Stimulated activated CD8-positive, alpha-beta memory T cell treated with anti-CD3 and anti-CD28 coated beads, Interleukin-2, amount 100 ng/mL, for 1 hour (primary cell): ENCODE measurements around the gene SMURF2.
"Not testable (repeated sequence)": the region's sequence is repeated elsewhere in the genome, so short reads cannot be mapped to it uniquely, and the experiment has no call there.

Experiments used
- DNase-seq, 2 donors: peaks; one replicate each; pipeline ENCODE4 v3.0.0-alpha.2; 2020; ENCODE audit warnings: low read depth in 2 of 2

Gene SMURF2

DNA sequence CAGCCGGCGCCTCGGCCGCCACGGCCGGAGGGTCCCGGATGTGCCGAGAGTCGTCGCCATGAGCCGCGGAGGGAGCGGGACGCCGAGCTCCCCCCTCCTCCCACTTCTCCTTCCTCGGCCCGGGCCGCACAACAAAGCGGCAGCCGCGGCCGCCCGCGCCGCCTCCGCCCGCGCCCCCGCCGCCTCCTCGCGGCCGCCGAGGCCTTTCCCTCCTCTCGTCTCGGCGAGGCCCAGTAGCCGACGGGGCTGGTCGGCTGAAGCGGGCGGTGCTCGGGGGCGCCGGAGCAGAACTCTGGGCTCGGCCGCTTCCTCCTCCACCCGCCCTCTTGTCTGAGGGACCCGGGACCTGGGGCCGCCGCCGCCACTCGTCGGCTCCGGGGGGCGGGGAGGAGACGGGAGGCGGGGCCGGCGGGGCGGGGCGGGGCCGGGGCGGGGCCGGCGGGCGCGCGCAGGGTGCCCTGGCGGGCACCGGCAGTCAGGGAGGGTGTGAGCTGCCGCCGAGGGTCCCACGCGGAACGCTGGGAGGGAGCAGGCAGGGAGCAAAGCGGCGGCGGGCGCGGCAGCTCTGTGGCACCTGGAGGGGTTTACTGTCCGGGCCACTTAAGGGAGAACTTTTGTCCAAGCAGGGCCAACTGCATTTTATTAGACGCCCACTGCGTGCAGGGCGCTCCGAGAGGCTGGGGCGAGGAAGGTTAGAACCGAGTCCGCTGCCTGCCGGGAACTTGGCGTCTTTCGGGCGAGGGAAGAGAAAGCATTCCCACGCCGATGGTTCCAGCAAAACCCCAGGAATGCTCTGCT, at the start of gene SMURF2:
TSS of gene SMURF2 (minus strand) at position 332 of the 798 bp plus-strand sequence. CDS start 427 bp downstream, outside the sequence.
- DNase-seq, result peak; percentile 59 to 61

DNA sequence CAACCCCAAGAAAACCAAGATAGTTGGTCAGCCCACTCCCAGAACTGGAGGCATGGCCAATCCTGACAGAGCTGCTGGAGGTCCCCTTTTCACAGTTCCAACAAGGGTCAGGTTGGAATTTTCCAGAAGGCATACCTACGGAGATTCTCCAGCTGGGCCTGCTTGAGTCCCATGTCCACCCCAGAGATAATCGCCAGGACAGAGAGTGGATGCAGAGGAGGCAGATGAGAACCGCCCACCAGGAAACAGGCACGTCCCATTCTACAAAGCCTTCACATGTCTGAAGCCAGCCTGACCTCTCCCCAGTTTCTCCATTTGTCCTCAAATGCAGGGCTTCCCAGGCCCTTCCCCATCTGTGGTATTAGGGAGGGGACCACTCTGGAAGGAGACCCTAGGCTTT, 47.4 kb upstream of the SMURF2 start:
- no peak for DNase-seq

- no peak for DNase-seq
These were observed 45.0 kb upstream of the SMURF2 start for GRCh38 chr17:64707050-64707591.

GRCh38 chr17:64706224-64707049, 44.3 kb upstream of the SMURF2 start:
- DNase-seq, result no peak

GRCh38 chr17:64702815-64703214, 40.7 kb upstream of the SMURF2 start:
- DNase-seq, result no peak

DNA sequence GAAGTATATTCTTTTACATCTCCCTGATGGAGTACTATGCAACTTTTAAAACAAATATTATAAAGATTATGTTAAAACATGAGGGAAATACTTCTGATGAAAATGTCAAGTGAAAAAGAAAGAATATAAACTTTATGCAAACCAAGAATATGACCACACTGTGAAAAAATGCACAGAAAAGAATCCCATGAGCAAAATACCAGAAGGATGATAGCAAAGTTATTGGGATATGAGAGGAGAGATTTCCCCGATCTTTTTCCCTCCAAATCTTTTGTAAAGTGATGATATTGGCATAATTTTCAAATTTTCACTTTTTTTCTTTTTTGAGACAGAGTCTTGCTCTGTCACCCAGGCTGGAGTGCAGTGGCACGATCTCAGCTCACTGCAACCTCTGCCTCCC, 36.6 kb upstream of the SMURF2 start:
- no peak for DNase-seq

- no peak for DNase-seq
These were observed 32.1 kb upstream of the SMURF2 start for GRCh38 chr17:64694207-64694606.

GRCh38 chr17:64692187-64692586, 30.1 kb upstream of the SMURF2 start:
- DNase-seq, result no peak

DNA sequence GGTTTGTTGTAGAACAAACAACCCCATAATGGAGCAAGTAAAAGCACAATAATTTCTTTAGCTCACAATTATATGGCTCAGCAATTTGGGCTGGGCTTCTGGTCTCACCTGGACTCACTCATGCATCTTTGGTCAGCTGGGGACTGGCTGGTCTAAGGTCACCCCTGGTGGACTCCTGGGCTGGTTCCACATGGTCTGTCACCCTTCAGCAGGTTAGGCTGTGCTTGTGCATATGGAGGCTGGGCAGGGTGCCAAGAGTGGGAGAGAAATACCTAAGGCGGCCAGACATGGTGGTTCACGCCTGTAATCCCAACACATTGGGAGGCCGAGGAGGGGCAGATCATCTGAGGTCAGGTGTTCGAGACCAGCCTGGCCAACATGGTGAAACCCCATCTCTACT, 27.0 kb upstream of the SMURF2 start:
- no peak for DNase-seq

DNA sequence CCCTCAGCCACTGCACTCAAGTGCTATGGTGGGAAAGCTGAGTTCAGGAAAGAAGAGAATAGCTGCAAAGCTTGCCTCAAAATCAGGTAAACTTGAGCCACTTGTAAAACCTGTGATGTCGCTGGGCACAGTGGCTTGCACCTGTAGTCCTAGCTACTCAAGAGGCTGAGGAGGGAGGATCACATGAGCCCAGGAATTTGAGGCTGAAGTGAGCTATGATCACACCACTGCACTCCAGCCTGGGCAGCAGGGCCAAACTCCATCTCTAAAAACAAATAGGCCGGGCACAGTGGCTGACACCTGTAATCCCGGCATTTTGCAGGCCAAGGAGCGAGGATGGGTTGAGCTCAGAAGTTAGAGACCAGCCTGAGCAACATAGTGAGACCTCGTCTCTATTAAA, 26.4 kb upstream of the SMURF2 start:
- DNase-seq, result no peak

GRCh38 chr17:64687961-64688360, 25.9 kb upstream of the SMURF2 start:
- DNase-seq, result no peak

- DNase-seq, result no peak
These were observed 25.3 kb upstream of the SMURF2 start for GRCh38 chr17:64687376-64687775.

DNA sequence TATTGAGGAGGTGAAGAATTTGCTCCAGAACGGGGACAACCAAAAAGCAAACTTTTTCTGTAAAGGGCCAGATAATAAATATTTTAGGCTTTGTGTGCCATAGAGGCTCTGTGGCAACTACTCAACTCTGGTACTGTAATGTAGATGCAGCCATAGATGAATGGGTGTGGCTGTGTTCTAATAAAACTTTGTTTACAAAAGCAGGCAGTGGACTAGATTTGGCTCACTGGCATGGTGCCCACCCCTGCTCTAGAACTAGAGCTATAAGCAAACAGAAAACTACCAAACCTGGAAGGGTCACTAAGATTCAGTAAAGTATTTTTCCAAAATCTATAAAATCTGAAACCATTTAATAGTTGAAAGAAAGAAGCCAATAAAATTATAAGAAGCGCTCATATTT, 24.6 kb upstream of the SMURF2 start:
- DNase-seq, result no peak

DNA sequence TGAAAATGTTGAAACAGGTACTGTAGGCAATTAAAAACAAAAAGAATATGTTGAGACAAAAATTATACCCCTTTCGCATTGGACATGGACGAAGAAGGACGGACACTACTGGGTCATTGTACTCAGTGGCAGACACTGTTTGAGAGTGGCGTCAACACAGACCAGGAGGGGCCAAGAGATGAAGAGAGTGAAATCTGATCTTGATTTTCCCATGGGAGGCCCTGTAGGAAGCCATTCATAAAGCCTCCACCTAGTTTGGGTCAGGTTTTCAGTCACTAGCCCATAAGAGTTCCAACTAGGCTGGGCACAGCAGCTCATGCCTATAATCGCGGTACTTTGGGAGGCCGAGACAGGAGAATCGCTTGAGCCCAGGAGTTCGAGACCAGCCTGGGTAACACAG, 23.6 kb upstream of the SMURF2 start:
- DNase-seq, result no peak

DNA sequence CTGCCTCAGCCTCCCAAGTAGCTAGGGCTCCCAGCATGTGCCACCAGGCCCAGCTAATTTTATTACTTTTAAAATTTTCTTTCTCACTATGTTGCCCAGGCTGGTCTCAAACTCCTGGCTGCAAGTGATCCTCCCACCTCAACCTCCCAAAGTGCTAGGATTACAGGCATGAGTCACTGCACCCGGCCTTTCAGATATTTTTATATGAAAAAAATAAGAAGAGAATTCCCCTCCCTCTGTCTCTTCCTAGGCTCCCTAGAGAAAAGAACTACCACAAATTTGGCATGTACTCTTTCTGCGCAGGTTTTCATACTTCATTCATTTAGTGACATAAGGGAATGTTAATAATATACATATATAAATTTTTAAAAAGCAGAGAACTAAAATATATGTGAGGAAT, 21.7 kb upstream of the SMURF2 start:
- no peak for DNase-seq

DNA sequence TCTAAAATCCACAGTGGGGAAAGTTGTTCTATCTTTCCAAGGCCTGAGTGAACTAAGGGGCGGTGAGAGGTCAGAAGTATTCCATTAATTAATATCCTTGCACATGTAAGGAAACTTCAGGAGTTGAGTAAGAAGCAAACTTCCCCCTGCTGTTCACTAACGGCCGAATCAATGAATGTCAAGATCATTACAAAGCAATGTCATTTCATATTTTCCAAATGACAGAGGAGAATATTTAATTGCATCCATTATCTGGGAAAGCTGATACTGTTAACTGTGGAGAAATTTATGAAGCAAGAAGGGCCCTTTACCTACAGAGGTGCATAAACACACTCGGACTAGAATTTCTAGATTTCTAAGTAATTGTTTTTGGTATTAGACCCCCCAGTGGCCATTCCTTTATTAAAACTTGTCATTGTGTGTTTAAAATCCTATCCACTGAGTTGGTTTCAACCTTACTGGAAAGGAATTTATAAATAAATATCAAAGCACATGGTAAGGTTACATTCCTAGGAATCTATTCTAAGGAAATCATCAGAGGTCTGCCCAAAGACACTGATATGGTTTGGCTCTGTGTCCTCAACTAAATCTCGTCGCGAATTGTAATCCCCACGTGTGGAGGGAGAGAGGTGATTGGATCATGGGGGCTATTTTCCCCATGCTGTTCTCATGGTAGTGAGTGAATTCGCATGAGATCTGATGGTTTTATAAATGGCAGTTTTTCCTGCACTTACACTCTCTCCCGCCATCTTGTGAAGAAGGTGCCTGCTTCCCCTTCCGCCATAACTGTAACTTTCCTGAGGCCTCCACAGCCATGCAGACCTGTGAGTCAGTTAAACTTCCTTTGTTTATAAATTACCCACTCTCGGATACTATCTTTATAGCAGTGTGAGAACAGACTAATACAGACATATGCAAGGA, 20.4 kb upstream of the SMURF2 start:
- no peak for DNase-seq

DNA sequence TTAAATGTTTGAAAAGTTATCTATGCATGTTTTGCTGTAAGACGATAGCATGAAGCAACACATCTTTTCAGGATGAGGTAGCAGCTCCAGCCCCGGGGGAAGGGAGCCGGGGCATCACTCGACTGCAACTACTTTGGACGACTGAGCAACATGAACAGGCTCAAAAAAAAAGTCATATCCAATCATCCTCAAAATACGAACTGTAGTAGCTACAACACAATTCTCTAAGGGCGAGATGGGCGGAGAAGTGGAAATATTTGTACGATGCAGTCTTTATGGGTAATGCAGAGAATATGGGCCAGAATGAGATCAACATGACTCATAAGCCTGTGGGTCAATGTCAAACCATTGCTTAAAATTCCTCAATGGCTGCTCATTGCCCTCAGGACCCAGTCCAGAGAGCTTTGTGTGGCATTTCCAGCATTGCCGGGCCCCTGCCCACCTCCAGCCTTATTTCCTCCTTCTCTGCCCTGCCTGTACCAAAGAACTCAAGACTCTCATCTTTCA, 17.7 kb upstream of the SMURF2 start:
- no peak for DNase-seq

DNA sequence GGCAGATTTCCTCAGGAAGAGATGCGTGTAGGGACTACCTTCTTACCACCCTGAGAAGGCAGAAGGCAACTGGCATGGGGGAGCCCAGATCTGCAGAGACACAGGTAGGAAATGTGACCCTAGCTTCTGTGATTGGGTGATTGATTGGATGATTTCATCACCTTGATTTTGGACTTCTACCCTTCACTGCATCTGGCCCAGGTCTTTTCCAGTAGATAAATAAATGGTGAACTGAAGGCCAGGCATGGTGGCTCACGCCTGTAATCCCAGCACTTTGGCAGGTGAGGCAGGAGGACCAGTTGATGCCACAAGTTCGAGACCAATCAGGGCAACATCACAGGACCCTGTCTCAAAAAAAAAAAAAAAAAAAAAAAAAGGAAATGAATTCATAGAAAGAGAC, 14.7 kb upstream of the SMURF2 start:
- no peak for DNase-seq

GRCh38 chr17:64670843-64671590, 8.9 kb upstream of the SMURF2 start:
- not testable (repeated sequence) for DNase-seq

- not testable (repeated sequence) for DNase-seq
These were observed 6.0 kb upstream of the SMURF2 start for GRCh38 chr17:64667807-64668721.
